HEK293T (cell line): ENCODE data around the gene GOLGA2.
"Not testable (repeated sequence)": the region's sequence is repeated elsewhere in the genome, so short reads cannot be mapped to it uniquely, and the experiment has no call there.

Experiments used
- CTCF ChIA-PET: fragments of 350-600 bp; formaldehyde crosslinking; extraction: SDS; loops from one replicate; lab custom pipeline; 2021; ENCODE audit warnings: antibody characterized with exemption, inconsistent platforms; lab: Yijun Ruan, JAX
- POLR2A ChIA-PET: fragments of 350-600 bp; formaldehyde crosslinking; extraction: SDS; loops from one replicate; lab custom pipeline; 2020; ENCODE audit warnings: antibody characterized with exemption, inconsistent platforms; lab: Yijun Ruan, JAX
- DNase-seq: peaks from one replicate; pipeline ENCODE4 v3.0.0; 2012; ENCODE audit warnings: mixed read lengths; ENCODE audit errors: extremely low spot score
- ARNT ChIP-seq: fragments of 450-650 bp; IDR thresholded peaks from 2 replicates; pipeline ENCODE4 v1.6.1; 2017; ENCODE audit warnings: mild to moderate bottlenecking
- BHLHE40 ChIP-seq: fragments of 450-650 bp; IDR thresholded peaks from 2 replicates; pipeline ENCODE4 v1.6.1; 2016; ENCODE audit warnings: mild to moderate bottlenecking, moderate library complexity, borderline replicate concordance
- CTBP1 ChIP-seq: fragments of 450-650 bp; IDR thresholded peaks from 2 replicates; pipeline ENCODE4 v1.6.1; 2016; ENCODE audit warnings: borderline replicate concordance
- ELF4 ChIP-seq: fragments of 450-650 bp; IDR thresholded peaks from 2 replicates; pipeline ENCODE4 v1.6.1; 2017; ENCODE audit warnings: antibody characterized with exemption
- FOXA1 ChIP-seq: fragments of 450-650 bp; IDR thresholded peaks from 2 replicates; pipeline ENCODE4 v1.6.1; 2016; ENCODE audit warnings: mild to moderate bottlenecking
- FOXK2 ChIP-seq: fragments of 450-650 bp; IDR thresholded peaks from 2 replicates; pipeline ENCODE4 v1.6.1; 2016; ENCODE audit warnings: mild to moderate bottlenecking
- FOXM1 ChIP-seq: fragments of 450-650 bp; IDR thresholded peaks from 2 replicates; pipeline ENCODE4 v1.6.1; 2017; ENCODE audit warnings: mild to moderate bottlenecking, borderline replicate concordance
- HDGF ChIP-seq: fragments of 450-650 bp; IDR thresholded peaks from 2 replicates; pipeline ENCODE4 v1.6.1; 2017; ENCODE audit warnings: antibody characterized with exemption, borderline replicate concordance
- L3MBTL2 ChIP-seq: fragments of 450-650 bp; conservative IDR thresholded peaks from 2 replicates; pipeline ENCODE4 v1.6.1; 2016; ENCODE audit warnings: mild to moderate bottlenecking
- LEF1 ChIP-seq: fragments of 450-650 bp; IDR thresholded peaks from 2 replicates; pipeline ENCODE4 v1.6.1; 2017; ENCODE audit warnings: mild to moderate bottlenecking, borderline replicate concordance
- NFRKB ChIP-seq: fragments of 450-650 bp; IDR thresholded peaks from 2 replicates; pipeline ENCODE4 v1.6.1; 2016; ENCODE audit warnings: mild to moderate bottlenecking, moderate library complexity
- PKNOX1 ChIP-seq: fragments of 450-650 bp; IDR thresholded peaks from 2 replicates; pipeline ENCODE4 v1.6.1; 2016
- SP1 ChIP-seq: fragments of 450-650 bp; IDR thresholded peaks from 2 replicates; pipeline ENCODE4 v1.6.1; 2017
- SUZ12 ChIP-seq: fragments of 450-650 bp; IDR thresholded peaks from 2 replicates; pipeline ENCODE4 v1.6.1; 2016; ENCODE audit warnings: mild to moderate bottlenecking
- ZNF384 ChIP-seq: fragments of 450-650 bp; IDR thresholded peaks from 2 replicates; pipeline ENCODE4 v1.6.1; 2016

The GOLGA2 gene

GRCh38 chr9:128282500-128282899 lies 6.7 kb upstream of the GOLGA2 start:
- ChIA-PET CTCF (no interaction called here), POLR2A (no interaction called here)
- no peak for DNase-seq
- TF ChIP-seq CTBP1 = no peak
- TF ChIP-seq FOXA1 = no peak
- TF ChIP-seq SUZ12 = no peak
- TF ChIP-seq PKNOX1 = no peak
- TF ChIP-seq SP1 = no peak
- TF ChIP-seq BHLHE40 = no peak
- no peak for TF ChIP-seq L3MBTL2
- no peak for TF ChIP-seq LEF1

- TF ChIP-seq LEF1 (no peak), HDGF (no peak), CTBP1 (no peak), ELF4 (no peak), FOXK2 (no peak), L3MBTL2 (no peak), ARNT (no peak), ZNF384 (no peak), SP1 (no peak), FOXM1 (no peak), BHLHE40 (no peak)
- no peak for DNase-seq
- ChIA-PET POLR2A (no interaction called here), CTCF (no interaction called here)
Measured at GRCh38 chr9:128280084-128280622, 4.3 kb upstream of the GOLGA2 start.

GRCh38 chr9:128279088-128280073 lies 3.6 kb upstream of the GOLGA2 start:
- POLR2A ChIA-PET, CTCF ChIA-PET, DNase-seq: not testable (repeated sequence)

GRCh38 chr9:128276574-128277270 lies 915 bp upstream of the GOLGA2 start:
- DNase-seq = peak; percentile 38
- TF ChIP-seq CTBP1 (no peak), PKNOX1 (no peak), L3MBTL2 (peak; percentile 17; the same call in 1 of the 2 replicates)
- POLR2A ChIA-PET = interaction anchor here (0.9 to 1.2 kb wide), 7 partner anchors 14 to 143 kb away, joined by 3 to 8 read pairs (median 4); no protein-coding TSS in a partner anchor
- CTCF ChIA-PET = no interaction called here

GRCh38 chr9:128276008-128276573 lies 284 bp upstream of the GOLGA2 start, which contains the start of gene SWI5:
TSS of gene SWI5 (plus strand) at chr9:128276276.
- CTCF ChIA-PET = no interaction called here
- DNase-seq = peak; percentile 99
- POLR2A ChIA-PET = interaction anchor here (0.6 to 1.2 kb wide), 27 partner anchors 9 to 229 kb away, joined by 3 to 11 read pairs (median 4); partner anchors contain the start of genes GLE1 and URM1
- TF ChIP-seq ARNT (no peak), SP1 (no peak), BHLHE40 (no peak), ZNF384 (no peak), ELF4 (peak; percentile 25; the same call in 1 of the 2 replicates), L3MBTL2 (no peak), CTBP1 (no peak), FOXA1 (no peak), FOXK2 (no peak), FOXM1 (no peak), PKNOX1 (peak; percentile 52)

- no peak for TF ChIP-seq SUZ12
- TF ChIP-seq NFRKB = no peak
- TF ChIP-seq FOXM1 = no peak
- no peak for TF ChIP-seq L3MBTL2
- no peak for TF ChIP-seq CTBP1
- TF ChIP-seq HDGF = no peak
- TF ChIP-seq ELF4 = no peak
- no peak for TF ChIP-seq ARNT
- TF ChIP-seq FOXK2 = no peak
- ChIA-PET CTCF (no interaction called here), POLR2A (no interaction called here)
- DNase-seq = no peak
Measured at GRCh38 chr9:128274245-128274644, 1.6 kb downstream of the GOLGA2 start.
